Measurements from ENCODE around the gene PSMD1. TPM values are rescaled to one million over a fixed set of nuclear protein-coding genes. Genes with fewer than 3 reads are reported as not detected.

The PSMD1 gene
- total and polyA plus RNA-seq, 2 donors (not counting 3 experiments of a cell fraction or from before 2014, with no cell fraction given): 163 to 209 TPM

GRCh38 chr2:231013820-231014219 is 42.8 kb upstream of the PSMD1 start:
- intact Hi-C loops (cut with micrococcal nuclease): no loop called here
- H3K4me3 ChIP-seq (replicated peaks in 1 of 3; ENCODE audit: insufficient read depth in 1 of 3, low read depth in 1 of 3, low read length in 3 of 3): no peak overlapping the region
- no peaks in the 10 kb centered on the region for H3K79me2 ChIP-seq (ENCODE audit: control insufficient read depth, insufficient read depth, low read length)
- no TSS peak for BruUV-seq (replicated peaks)
- dilution Hi-C loops (cut with MboI; ENCODE audit: extremely low pct_ligation_motif_present, low sequenced_read_pairs): no loop called here
- H3K27me3 ChIP-seq (ENCODE audit: control insufficient read depth in 2 of 2, insufficient read depth in 2 of 2, low read length in 2 of 2): peaks cover 7 to 9% of the 10 kb centered on the region in 2 experiments
- POLR2A ChIA-PET: no interaction called here
- FAIRE-seq: no peak
- no peak for DNase-seq (ENCODE audit: low read depth, low spot score)
- no peak overlapping the region for H3K27ac ChIP-seq (ENCODE audit: insufficient read depth, low read depth, low read length)
- H2AFZ ChIP-seq (ENCODE audit: low read depth, low read length): no peak overlapping the region
- H3K9ac ChIP-seq (replicated peaks; ENCODE audit: extremely low read depth, insufficient read depth, low read length): no peak overlapping the region
- no peak overlapping the region for H3K4me2 ChIP-seq (ENCODE audit: insufficient read depth, low read length)
- TF ChIP-seq POLR2A (IDR thresholded peaks at IDR 0.05; ENCODE audit: low read depth, low read length): no peak
- no peak for TF ChIP-seq CTCF (IDR thresholded peaks at IDR 0.05; ENCODE audit: extremely low read depth in 1 of 2, insufficient read depth in 1 of 2, low read depth in 1 of 2, low read length in 2 of 2)
- no peak for TF ChIP-seq POLR2AphosphoS5 (IDR thresholded peaks at IDR 0.05; ENCODE audit: insufficient read depth, low read depth, low read length)
- no peak for TF ChIP-seq FOS (IDR thresholded peaks at IDR 0.05; ENCODE audit: borderline replicate concordance, insufficient read depth, low read length)
- TF ChIP-seq GATA2 (IDR thresholded peaks at IDR 0.05; ENCODE audit: insufficient read depth, insufficient read length, low read depth, low read length): no peak
- no peak for TF ChIP-seq MAX (IDR thresholded peaks at IDR 0.05; ENCODE audit: insufficient read depth, insufficient read length)
- TF ChIP-seq MYC (IDR thresholded peaks at IDR 0.05; ENCODE audit: low read depth, low read length): no peak
- no peak for TF ChIP-seq EZH2 (IDR thresholded peaks at IDR 0.05; ENCODE audit: borderline replicate concordance, low read depth, low read length, severe bottlenecking)
- TF ChIP-seq JUN (IDR thresholded peaks at IDR 0.05; ENCODE audit: borderline replicate concordance, insufficient read depth, insufficient read length, low read depth): no peak
- H3K36me3 ChIP-seq (ENCODE audit: control insufficient read depth in 2 of 2, extremely low read depth in 1 of 2, insufficient read depth in 2 of 2, low read length in 2 of 2): no peaks in the 10 kb centered on the region
- H3K4me1 ChIP-seq (ENCODE audit: control insufficient read depth, extremely low read depth, insufficient read depth, low read length): no peaks in the 10 kb centered on the region
- H3K9me1 ChIP-seq (replicated peaks; ENCODE audit: control insufficient read depth, extremely low read depth, insufficient read depth, low read length): no peaks in the 10 kb centered on the region
- CTCF ChIA-PET: no interaction called here
- no peaks in the 10 kb centered on the region for H4K20me1 ChIP-seq (replicated peaks; ENCODE audit: control insufficient read depth, extremely low read depth, insufficient read depth, low read length)
- H3K9me3 ChIP-seq (replicated peaks; ENCODE audit: control insufficient read depth, insufficient read depth, low read length): no peaks in the 10 kb centered on the region
